NCI-H446 treated with DMSO at 0.1 percent for 48 hours (cell line): Measurements from ENCODE around the gene TCTA.

ENCODE experiments used
- DNase-seq: peaks from one replicate; lab custom pipeline; 2025; lab: John Stamatoyannopoulos, UW

TCTA gene

GRCh38 chr3:49460956-49461355, 48.7 kb downstream of the TCTA start:
- no peak for DNase-seq

- DNase-seq, result no peak
These were observed 49.4 kb downstream of the TCTA start for GRCh38 chr3:49461443-49462171.

- no peak for DNase-seq
These were observed 50.0 kb downstream of the TCTA start for GRCh38 chr3:49462222-49462621.

- no peak for DNase-seq
These were observed 53.2 kb downstream of the TCTA start for GRCh38 chr3:49465270-49466034.
